Liver (tissue), 9 donors: Measurements from ENCODE around the gene TMEM151B. TPM values are rescaled to one million over a fixed set of nuclear protein-coding genes. Genes with fewer than 3 reads are reported as not detected.

ENCODE experiments used
- DNase-seq: peaks from one replicate; pipeline ENCODE4 v3.0.0-alpha.2; 2017; ENCODE audit warnings: low spot score
- H3K27ac ChIP-seq, 2 donors: one replicate each; pipeline ENCODE4 v1.7.0; 2013; ENCODE audit warnings: inconsistent platforms in 2 of 2, low read length in 2 of 2, control low read depth in 1 of 2, low read depth in 1 of 2, mild to moderate bottlenecking in 1 of 2
- H3K27me3 ChIP-seq, 4 donors: one replicate each; pipeline versions ENCODE4 v1.6.1 to v1.7.0; 2013; ENCODE audit warnings: low read length in 3 of 4, inconsistent platforms in 1 of 4, mild to moderate bottlenecking in 1 of 4, moderate library complexity in 1 of 4; ENCODE audit not compliant: control insufficient read depth in 4 of 4, insufficient read depth in 4 of 4
- H3K36me3 ChIP-seq, 4 donors: one replicate each; pipeline versions ENCODE4 v1.6.1 to v1.7.0; 2013; ENCODE audit warnings: low read length in 3 of 4, mild to moderate bottlenecking in 3 of 4, low read depth in 1 of 4, moderate library complexity in 1 of 4; ENCODE audit not compliant: control insufficient read depth in 4 of 4, insufficient read depth in 3 of 4
- H3K4me1 ChIP-seq, 4 donors: one replicate each; pipeline versions ENCODE4 v1.6.1 to v1.7.0; 2013; ENCODE audit warnings: low read length in 3 of 4, mild to moderate bottlenecking in 3 of 4, moderate library complexity in 1 of 4; ENCODE audit not compliant: control insufficient read depth in 4 of 4, insufficient read depth in 4 of 4
- H3K4me3 ChIP-seq, 3 donors: one replicate each; pipeline versions ENCODE4 v1.6.1 to v1.7.0; 2013; ENCODE audit warnings: low read length in 3 of 3, control low read depth in 1 of 3, low read depth in 1 of 3, mild to moderate bottlenecking in 1 of 3
- H3K9ac ChIP-seq, 2 donors: one replicate each; pipeline ENCODE4 v1.7.0; 2013; ENCODE audit warnings: low read length in 2 of 2, mild to moderate bottlenecking in 2 of 2, moderate library complexity in 2 of 2, control low read depth in 1 of 2, low read depth in 1 of 2
- H3K9me3 ChIP-seq, 4 donors: one replicate each; pipeline versions ENCODE4 v1.6.1 to v1.7.0; 2013; ENCODE audit warnings: low read length in 3 of 4; ENCODE audit not compliant: control insufficient read depth in 4 of 4
- HNF4A ChIP-seq, 2 donors: conservative IDR thresholded peaks; 2 replicates each; pipeline ENCODE4 v1.6.1; 2016; ENCODE audit warnings: antibody characterized with exemption in 2 of 2, mild to moderate bottlenecking in 2 of 2
- JUND ChIP-seq, 2 donors: IDR thresholded peaks; 2 replicates each; pipeline ENCODE4 v1.6.1; 2016; ENCODE audit warnings: antibody characterized with exemption in 2 of 2
- NR2F2 ChIP-seq: IDR thresholded peaks from 2 replicates; pipeline ENCODE4 v1.6.1; 2016; ENCODE audit warnings: antibody characterized with exemption
- RAD21 ChIP-seq, 2 donors: IDR thresholded peaks; 2 replicates each; pipeline ENCODE4 v1.6.1; 2016; ENCODE audit warnings: antibody characterized with exemption in 2 of 2, mild to moderate bottlenecking in 2 of 2
- REST ChIP-seq: IDR thresholded peaks from 2 replicates; pipeline ENCODE4 v1.6.1; 2016; ENCODE audit warnings: antibody characterized with exemption, mild to moderate bottlenecking
- RXRA ChIP-seq, 2 donors: IDR thresholded peaks; 2 replicates each; pipeline ENCODE4 v1.6.1; 2017 to 2018; ENCODE audit warnings: antibody characterized with exemption in 2 of 2, mild to moderate bottlenecking in 1 of 2
- SP1 ChIP-seq: IDR thresholded peaks from 2 replicates; pipeline ENCODE4 v1.6.1; 2018; ENCODE audit warnings: antibody characterized with exemption, mild to moderate bottlenecking
- YY1 ChIP-seq: IDR thresholded peaks from 2 replicates; pipeline ENCODE4 v1.6.1; 2016; ENCODE audit warnings: antibody characterized with exemption, mild to moderate bottlenecking
- ZBTB33 ChIP-seq: IDR thresholded peaks from 2 replicates; pipeline ENCODE4 v1.6.1; 2016; ENCODE audit warnings: antibody characterized with exemption
- WGBS: extraction: QIAGEN DNeasy Blood & Tissue Kit; methylation state at CpG from one replicate; pipeline ENCODE4 v1.1.7; 2013; 5-methylcytosine and 5-hydroxymethylcytosine counted together
- polyA plus RNA-seq, 2 donors: library from polyadenylated mRNA; stranded (reverse) in 1 of 2; unstranded in 1 of 2; fragments of 200-250 nt in 1 of 2; fragments of >200 nt in 1 of 2; fragmentation: Nextera tagmentation in 1 of 2; extraction: Ambion mirVana in 1 of 2; gene quantifications; one replicate each; pipeline versions ENCODE4 v1.2.1 to v1.2.3, GENCODE V29; 2013 to 2015
- total RNA-seq, 2 donors: library from RNA; depleted of rRNA; stranded (reverse); fragments of >200 nt; gene quantifications; one replicate each; pipeline ENCODE4 v1.2.3, GENCODE V29; 2014
- TF ChIP-seq, protein P1 (sequence below): fragments of 150-350 bp; IDR thresholded peaks from 2 replicates; pipeline ENCODE4 v1.5.1; 2017; ENCODE audit warnings: improper control_type of control experiment, low read depth, low read length; ENCODE audit not compliant: missing input control
- TF ChIP-seq, protein P2 (sequence below): IDR thresholded peaks from 2 replicates; pipeline ENCODE4 v1.6.1; 2016; ENCODE audit warnings: antibody characterized with exemption
- TF ChIP-seq, protein P3 (sequence below): IDR thresholded peaks from 2 replicates; pipeline ENCODE4 v1.6.1; 2016; ENCODE audit warnings: antibody characterized with exemption
- donor health status: healthy.
- donor health status: healthy.
- donor health status: healthy.
- donor health status: healthy.
- donor health status: healthy.

TMEM151B gene
- total and polyA plus RNA-seq, 4 donors: not detected

GRCh38 chr6:44268095-44268628 is 2.1 kb upstream of the TMEM151B start:
- Histone ChIP-seq H3K9me3 (no peaks in the 10 kb centered on the region), H3K9ac (no peak overlapping the region), H3K27me3 (peaks cover 0 to 11% (median 3%) of the 10 kb centered on the region in 4 donors), H3K36me3 (no peaks in the 10 kb centered on the region), H3K4me1 (peaks cover 10 to 19% (median 16%) of the 10 kb centered on the region in 4 donors), H3K27ac (no peak overlapping the region), H3K4me3 (no peak overlapping the region)
- DNase-seq: peak; percentile 72
- no peak for TF ChIP-seq NR2F2
- no peak for TF ChIP-seq REST
- TF ChIP-seq JUND (IDR thresholded peaks at IDR 0.05): no peak
- TF ChIP-seq YY1: no peak
- TF ChIP-seq, protein P1, sequence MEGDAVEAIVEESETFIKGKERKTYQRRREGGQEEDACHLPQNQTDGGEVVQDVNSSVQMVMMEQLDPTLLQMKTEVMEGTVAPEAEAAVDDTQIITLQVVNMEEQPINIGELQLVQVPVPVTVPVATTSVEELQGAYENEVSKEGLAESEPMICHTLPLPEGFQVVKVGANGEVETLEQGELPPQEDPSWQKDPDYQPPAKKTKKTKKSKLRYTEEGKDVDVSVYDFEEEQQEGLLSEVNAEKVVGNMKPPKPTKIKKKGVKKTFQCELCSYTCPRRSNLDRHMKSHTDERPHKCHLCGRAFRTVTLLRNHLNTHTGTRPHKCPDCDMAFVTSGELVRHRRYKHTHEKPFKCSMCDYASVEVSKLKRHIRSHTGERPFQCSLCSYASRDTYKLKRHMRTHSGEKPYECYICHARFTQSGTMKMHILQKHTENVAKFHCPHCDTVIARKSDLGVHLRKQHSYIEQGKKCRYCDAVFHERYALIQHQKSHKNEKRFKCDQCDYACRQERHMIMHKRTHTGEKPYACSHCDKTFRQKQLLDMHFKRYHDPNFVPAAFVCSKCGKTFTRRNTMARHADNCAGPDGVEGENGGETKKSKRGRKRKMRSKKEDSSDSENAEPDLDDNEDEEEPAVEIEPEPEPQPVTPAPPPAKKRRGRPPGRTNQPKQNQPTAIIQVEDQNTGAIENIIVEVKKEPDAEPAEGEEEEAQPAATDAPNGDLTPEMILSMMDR: peak; percentile 93
- peak; percentile 85 to 94 for TF ChIP-seq RAD21 (IDR thresholded peaks at IDR 0.05)
- 25% methylated on average over 5 of the region's 5 CpGs for WGBS

DNA sequence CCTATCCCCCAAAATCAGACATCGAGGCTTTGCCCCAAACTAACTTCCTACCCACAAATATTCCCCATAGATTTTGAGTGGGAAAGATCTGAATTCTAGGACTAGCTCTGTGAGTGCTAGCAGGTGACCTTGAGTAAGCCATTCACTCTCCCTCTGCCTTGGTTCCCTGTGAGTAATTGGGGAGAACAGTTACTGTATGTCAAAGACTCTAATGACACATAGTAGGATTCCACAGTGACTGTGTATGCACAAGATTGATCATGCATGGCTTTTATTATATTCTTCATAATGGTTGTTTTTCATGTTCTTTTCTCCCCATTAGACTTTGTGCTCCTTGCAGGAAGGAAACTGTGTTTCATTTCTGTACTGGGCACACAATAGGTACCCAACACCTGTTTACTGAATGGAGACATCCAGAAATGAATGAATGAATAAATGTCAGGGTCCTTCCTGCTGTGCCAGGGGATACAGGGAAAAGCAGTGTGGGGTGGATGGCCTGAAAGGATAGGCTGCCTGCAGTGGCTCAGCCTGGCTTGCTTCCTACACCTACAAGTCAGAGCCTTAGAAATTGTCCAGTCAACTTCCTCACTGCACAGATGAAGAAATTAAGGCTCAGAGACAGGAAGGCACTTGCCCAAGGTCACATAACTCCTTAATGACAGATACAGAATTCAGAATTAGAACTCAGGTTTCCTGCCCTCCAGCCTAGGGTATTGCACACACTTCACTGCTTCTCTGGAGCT is 901 bp upstream of the TMEM151B start:
- peaks cover 0 to 11% (median 3%) of the 10 kb centered on the region in 4 donors for H3K27me3 ChIP-seq
- DNase-seq: no peak
- H3K9ac ChIP-seq: no peak overlapping the region
- WGBS: 76% methylated on average over 1 of the region's 1 CpG
- no peak overlapping the region for H3K27ac ChIP-seq
- no peak overlapping the region for H3K4me3 ChIP-seq
- TF ChIP-seq REST (no peak), RXRA (IDR thresholded peaks at IDR 0.05) (no peak), HNF4A (conservative IDR thresholded peaks at IDR 0.05) (no peak), NR2F2 (no peak), SP1 (no peak), ZBTB33 (no peak)
- TF ChIP-seq, protein P1: no peak
- TF ChIP-seq, protein P2, sequence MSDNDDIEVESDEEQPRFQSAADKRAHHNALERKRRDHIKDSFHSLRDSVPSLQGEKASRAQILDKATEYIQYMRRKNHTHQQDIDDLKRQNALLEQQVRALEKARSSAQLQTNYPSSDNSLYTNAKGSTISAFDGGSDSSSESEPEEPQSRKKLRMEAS: no peak
- TF ChIP-seq, protein P3, sequence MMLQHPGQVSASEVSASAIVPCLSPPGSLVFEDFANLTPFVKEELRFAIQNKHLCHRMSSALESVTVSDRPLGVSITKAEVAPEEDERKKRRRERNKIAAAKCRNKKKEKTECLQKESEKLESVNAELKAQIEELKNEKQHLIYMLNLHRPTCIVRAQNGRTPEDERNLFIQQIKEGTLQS: no peak
- H3K36me3 ChIP-seq: no peaks in the 10 kb centered on the region
- no peaks in the 10 kb centered on the region for H3K9me3 ChIP-seq
- peaks cover 4 to 8% (median 6%) of the 10 kb centered on the region in 4 donors for H3K4me1 ChIP-seq
